BLaER1 treated with 17β-estradiol and CSF1 and Interleukin-3, amounts not matched to agents 10 nM and 100 nM (cell line): ENCODE data around the gene TPSAB1.
A peak's percentile ranks its signal among the peaks of the same experiment; 100 is the strongest.
"Not testable (repeated sequence)": the region's sequence is repeated elsewhere in the genome, so short reads cannot be mapped to it uniquely, and the experiment has no call there.

Source experiments
- H3K27ac ChIP-seq, 11 experiments: shearing (Covaris generic); formaldehyde crosslinking; 2 replicates each; pipeline ENCODE4 v1.8.1; 2022
- H3K27me3 ChIP-seq, 11 experiments: shearing (Covaris generic); formaldehyde crosslinking; 2 replicates each; pipeline ENCODE4 v1.8.1; 2022
- H3K36me3 ChIP-seq, 11 experiments: shearing (Covaris generic); formaldehyde crosslinking; 2 replicates each; pipeline ENCODE4 v1.8.1; 2022
- H3K4me1 ChIP-seq, 10 experiments: shearing (Covaris generic); formaldehyde crosslinking; 2 replicates each; pipeline ENCODE4 v1.8.1; 2022
- H3K4me2 ChIP-seq, 11 experiments: shearing (Covaris generic); formaldehyde crosslinking; 2 replicates each; pipeline ENCODE4 v1.8.1; 2022
- H3K4me3 ChIP-seq, 10 experiments: shearing (Covaris generic); formaldehyde crosslinking; 2 replicates each; pipeline ENCODE4 v1.8.1; 2022
- H3K9ac ChIP-seq, 11 experiments: shearing (Covaris generic); formaldehyde crosslinking; 2 replicates each; pipeline ENCODE4 v1.8.1; 2022
- H3K9me3 ChIP-seq, 11 experiments: shearing (Covaris generic); formaldehyde crosslinking; replicated peaks in 1 of 11; 2 replicates each; pipeline ENCODE4 v1.8.1; 2022
- H4K20me1 ChIP-seq, 11 experiments: shearing (Covaris generic); formaldehyde crosslinking; 2 replicates each; pipeline ENCODE4 v1.8.1; 2022
- Cebpa-rat ChIP-seq, 11 experiments: shearing (Covaris generic); IDR thresholded peaks; 2 replicates each; pipeline ENCODE4 v1.8.1; 2022

TPSAB1 gene

GRCh38 chr16:1255276-1256122 lies 15.0 kb downstream of the TPSAB1 start, which contains the start of gene TPSD1:
Gene TPSD1 (plus strand): TSS chr16:1256069. CDS start chr16:1256281, 212 bp downstream.
- Histone ChIP-seq H4K20me1 (peaks cover 0 to 30% (median 16%) of the 10 kb centered on the region in 11 experiments; a peak in 14 of 22 replicates), H3K4me1 (peaks cover 0 to 22% (median 13%) of the 10 kb centered on the region in 10 experiments; a peak in 13 of 20 replicates), H3K4me2 (peak within 1 kb of the TSS in 6 of 11 experiments; percentile 11 to 57 (median 35); a peak in 9 of 22 replicates), H3K27me3 (peaks cover 34 to 50% (median 38%) of the 10 kb centered on the region in 11 experiments)
- H3K9me3 ChIP-seq, H3K9ac ChIP-seq, H3K36me3 ChIP-seq, H3K27ac ChIP-seq, H3K4me3 ChIP-seq: not testable (repeated sequence)

- H3K4me3 ChIP-seq, H3K36me3 ChIP-seq, H3K9me3 ChIP-seq, H3K9ac ChIP-seq, H3K27ac ChIP-seq: not testable (repeated sequence)
- peaks cover 43 to 55% (median 46%) of the 10 kb centered on the region in 11 experiments for H3K27me3 ChIP-seq
- H4K20me1 ChIP-seq = peaks cover 0 to 39% (median 20%) of the 10 kb centered on the region in 11 experiments; a peak in 15 of 22 replicates
- H3K4me2 ChIP-seq = peak overlapping the region in 2 of 11 experiments; percentile 34 to 57; a peak in 1 of 22 replicates
- H3K4me1 ChIP-seq = peaks cover 0 to 26% (median 17%) of the 10 kb centered on the region in 10 experiments; a peak in 13 of 20 replicates
Observed at GRCh38 chr16:1256296-1256873, 15.9 kb downstream of the TPSAB1 start.

DNA sequence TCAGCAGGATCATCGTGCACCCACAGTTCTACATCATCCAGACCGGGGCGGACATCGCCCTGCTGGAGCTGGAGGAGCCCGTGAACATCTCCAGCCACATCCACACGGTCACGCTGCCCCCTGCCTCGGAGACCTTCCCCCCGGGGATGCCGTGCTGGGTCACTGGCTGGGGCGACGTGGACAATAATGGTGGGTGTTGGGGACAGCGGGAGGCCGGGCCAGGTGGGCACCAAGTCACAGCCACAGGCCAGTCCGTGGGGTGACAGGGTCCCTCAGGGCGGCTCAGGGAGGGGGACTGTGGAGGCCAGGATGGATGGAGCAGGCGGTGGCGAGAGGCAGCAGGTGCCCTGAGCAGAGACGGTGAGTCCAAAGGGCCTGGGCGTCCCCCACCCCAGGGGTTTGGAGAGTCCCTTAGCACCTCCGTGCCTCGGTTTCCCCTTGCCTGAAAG lies 16.4 kb downstream of the TPSAB1 start:
- no peak overlapping the region for H3K27ac ChIP-seq
- H3K9me3 ChIP-seq = no peaks in the 10 kb centered on the region
- no peak overlapping the region for H3K9ac ChIP-seq
- H3K27me3 ChIP-seq = peaks cover 48 to 60% (median 52%) of the 10 kb centered on the region in 11 experiments
- peaks cover 0 to 27% (median 18%) of the 10 kb centered on the region in 10 experiments; a peak in 13 of 20 replicates for H3K4me1 ChIP-seq
- H3K4me2 ChIP-seq = no peak overlapping the region
- no peaks in the 10 kb centered on the region for H3K36me3 ChIP-seq
- H3K4me3 ChIP-seq = no peak overlapping the region
- peaks cover 0 to 44% (median 24%) of the 10 kb centered on the region in 11 experiments; a peak in 15 of 22 replicates for H4K20me1 ChIP-seq
- TF ChIP-seq Cebpa-rat (IDR thresholded peaks at IDR 0.05) = no peak

DNA sequence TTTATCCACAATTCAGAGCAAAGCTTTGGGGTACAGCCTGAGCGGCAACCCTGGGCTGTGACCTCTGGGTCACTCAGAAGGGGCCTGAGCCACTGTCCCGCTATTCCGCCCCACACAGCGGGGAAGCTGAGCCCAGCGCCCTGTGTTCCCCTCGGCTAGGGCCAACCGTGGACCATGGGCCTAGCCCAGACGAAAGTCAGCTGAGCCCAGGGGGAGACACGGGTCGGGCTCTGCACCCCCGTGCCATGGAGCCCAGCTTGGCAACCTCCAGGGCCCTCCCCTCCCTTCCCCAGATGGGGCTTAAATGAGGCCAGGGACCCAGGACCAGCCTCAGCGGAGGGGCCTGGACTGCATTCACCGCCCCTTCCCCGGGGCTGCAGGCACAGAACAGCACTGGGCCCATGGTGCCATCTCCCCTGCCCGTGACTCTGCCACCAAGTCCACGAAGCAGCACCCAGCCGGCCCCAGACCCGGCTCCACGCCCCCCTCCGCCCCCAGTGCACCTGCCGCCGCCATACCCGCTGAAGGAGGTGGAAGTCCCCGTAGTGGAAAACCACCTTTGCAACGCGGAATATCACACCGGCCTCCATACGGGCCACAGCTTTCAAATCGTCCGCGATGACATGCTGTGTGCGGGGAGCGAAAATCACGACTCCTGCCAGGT lies 17.2 kb downstream of the TPSAB1 start:
- H3K36me3 ChIP-seq = no peaks in the 10 kb centered on the region
- no peak overlapping the region for H3K4me3 ChIP-seq
- H3K27me3 ChIP-seq = peaks cover 56 to 68% (median 59%) of the 10 kb centered on the region in 11 experiments
- peaks cover 0 to 27% (median 18%) of the 10 kb centered on the region in 10 experiments; a peak in 13 of 20 replicates for H3K4me1 ChIP-seq
- H3K27ac ChIP-seq = no peak overlapping the region
- H3K4me2 ChIP-seq = no peak overlapping the region
- no peak for TF ChIP-seq Cebpa-rat (IDR thresholded peaks at IDR 0.05)
- H4K20me1 ChIP-seq = peaks cover 0 to 52% (median 24%) of the 10 kb centered on the region in 11 experiments; a peak in 15 of 22 replicates
- H3K9me3 ChIP-seq = no peaks in the 10 kb centered on the region
- H3K9ac ChIP-seq = no peak overlapping the region

- Histone ChIP-seq H3K36me3 (no peaks in the 10 kb centered on the region), H3K4me3 (no peak overlapping the region), H3K9me3 (no peaks in the 10 kb centered on the region), H3K27me3 (peaks cover 61 to 71% (median 65%) of the 10 kb centered on the region in 11 experiments), H3K4me2 (no peak overlapping the region), H3K27ac (no peak overlapping the region), H3K4me1 (peaks cover 0 to 27% (median 18%) of the 10 kb centered on the region in 10 experiments; a peak in 13 of 20 replicates), H4K20me1 (peaks cover 0 to 57% (median 24%) of the 10 kb centered on the region in 11 experiments; a peak in 15 of 22 replicates), H3K9ac (no peak overlapping the region)
- TF ChIP-seq Cebpa-rat (IDR thresholded peaks at IDR 0.05) = no peak
Observed at GRCh38 chr16:1258225-1258600, 17.7 kb downstream of the TPSAB1 start.

DNA sequence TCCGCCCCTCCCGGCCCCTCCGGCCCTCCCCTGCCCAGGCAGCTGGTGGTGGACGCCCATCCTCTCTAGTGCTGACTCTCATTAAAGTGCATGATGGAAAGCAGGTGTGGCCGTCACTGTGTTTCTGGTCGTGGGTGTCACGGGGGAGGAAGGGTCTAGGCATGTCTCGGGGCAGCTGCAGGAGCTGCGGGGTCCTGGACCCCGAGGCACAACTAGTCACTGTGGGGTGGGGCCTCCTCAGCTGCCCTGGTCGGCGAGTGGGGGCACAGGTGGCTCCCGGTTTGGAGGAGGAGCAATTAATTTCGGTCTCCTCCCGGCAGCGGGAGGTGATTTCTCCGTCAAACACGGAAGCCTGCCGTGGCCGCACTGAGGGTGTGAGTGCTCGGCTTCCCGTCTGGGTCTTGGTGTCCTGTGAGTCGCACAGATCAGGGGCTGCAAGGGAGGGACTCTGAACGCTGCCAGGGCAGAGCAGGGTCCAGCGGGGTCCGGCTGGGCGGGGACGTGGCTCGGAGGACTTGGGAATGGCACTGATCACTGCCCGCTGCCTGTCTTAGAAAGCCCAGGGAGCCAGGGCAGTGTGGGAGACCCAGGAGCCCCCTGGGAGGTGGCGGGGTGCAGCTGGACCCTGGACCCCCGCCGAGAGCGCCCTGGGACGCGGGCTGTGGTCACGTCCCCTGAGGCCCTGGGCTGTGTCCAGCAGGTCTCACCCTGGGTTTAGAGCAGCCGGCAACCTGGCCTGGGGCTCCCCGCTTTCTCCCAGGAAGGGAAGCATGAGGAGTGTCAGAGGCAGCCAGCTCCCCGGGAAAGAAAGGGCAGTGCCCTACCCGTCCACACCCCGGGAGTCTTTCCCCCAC lies 18.6 kb downstream of the TPSAB1 start:
- peaks cover 0 to 27% (median 18%) of the 10 kb centered on the region in 10 experiments; a peak in 13 of 20 replicates for H3K4me1 ChIP-seq
- TF ChIP-seq Cebpa-rat (IDR thresholded peaks at IDR 0.05) = no peak
- H3K36me3 ChIP-seq = no peaks in the 10 kb centered on the region
- H3K4me2 ChIP-seq = peak overlapping the region; percentile 5 to 87 (median 58); a peak in 20 of 22 replicates
- peak overlapping the region in 3 of 11 experiments; percentile 5 to 66 (median 19); a peak in 2 of 22 replicates for H3K9ac ChIP-seq
- peaks cover 0 to 66% (median 24%) of the 10 kb centered on the region in 11 experiments; a peak in 15 of 22 replicates for H4K20me1 ChIP-seq
- no peaks in the 10 kb centered on the region for H3K9me3 ChIP-seq
- peak overlapping the region in 2 of 10 experiments; percentile 18 to 51; a peak in 2 of 20 replicates for H3K4me3 ChIP-seq
- peaks cover 64 to 79% (median 72%) of the 10 kb centered on the region in 11 experiments for H3K27me3 ChIP-seq
- H3K27ac ChIP-seq = no peak overlapping the region

DNA sequence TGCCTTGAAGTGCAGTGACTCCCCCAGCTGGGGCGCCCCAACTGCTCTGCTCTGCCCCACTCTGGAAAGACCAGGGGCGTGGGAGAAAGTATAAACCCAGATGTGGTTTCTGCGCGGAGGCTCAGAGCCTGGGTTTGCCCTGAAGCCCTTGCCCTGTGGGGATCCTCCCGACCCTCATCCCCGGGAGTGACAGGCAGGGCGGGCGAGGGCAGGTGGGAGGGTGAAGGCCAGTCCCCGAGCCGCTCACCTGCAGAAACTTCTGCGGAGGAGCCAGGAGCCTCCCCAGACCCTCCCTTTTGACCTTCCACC lies 19.2 kb downstream of the TPSAB1 start:
- Histone ChIP-seq H3K36me3 (no peaks in the 10 kb centered on the region), H3K4me3 (no peak overlapping the region), H3K4me1 (peaks cover 0 to 27% (median 18%) of the 10 kb centered on the region in 10 experiments; a peak in 13 of 20 replicates), H3K27me3 (peaks cover 64 to 79% (median 72%) of the 10 kb centered on the region in 11 experiments), H3K9me3 (peaks cover 0 to 3% (median 0%) of the 10 kb centered on the region in 11 experiments; a peak in 2 of 22 replicates), H3K27ac (no peak overlapping the region), H3K9ac (no peak overlapping the region), H3K4me2 (peak overlapping the region in 1 of 11 experiments; percentile 47; a peak in 2 of 22 replicates), H4K20me1 (peaks cover 0 to 66% (median 24%) of the 10 kb centered on the region in 11 experiments; a peak in 15 of 22 replicates)
- TF ChIP-seq Cebpa-rat (IDR thresholded peaks at IDR 0.05) = no peak
